ENCODE results near the gene GRIK5.
"Not testable (repeated sequence)": the region's sequence is repeated elsewhere in the genome, so short reads cannot be mapped to it uniquely, and the experiment has no call there.

Gene GRIK5

DNA sequence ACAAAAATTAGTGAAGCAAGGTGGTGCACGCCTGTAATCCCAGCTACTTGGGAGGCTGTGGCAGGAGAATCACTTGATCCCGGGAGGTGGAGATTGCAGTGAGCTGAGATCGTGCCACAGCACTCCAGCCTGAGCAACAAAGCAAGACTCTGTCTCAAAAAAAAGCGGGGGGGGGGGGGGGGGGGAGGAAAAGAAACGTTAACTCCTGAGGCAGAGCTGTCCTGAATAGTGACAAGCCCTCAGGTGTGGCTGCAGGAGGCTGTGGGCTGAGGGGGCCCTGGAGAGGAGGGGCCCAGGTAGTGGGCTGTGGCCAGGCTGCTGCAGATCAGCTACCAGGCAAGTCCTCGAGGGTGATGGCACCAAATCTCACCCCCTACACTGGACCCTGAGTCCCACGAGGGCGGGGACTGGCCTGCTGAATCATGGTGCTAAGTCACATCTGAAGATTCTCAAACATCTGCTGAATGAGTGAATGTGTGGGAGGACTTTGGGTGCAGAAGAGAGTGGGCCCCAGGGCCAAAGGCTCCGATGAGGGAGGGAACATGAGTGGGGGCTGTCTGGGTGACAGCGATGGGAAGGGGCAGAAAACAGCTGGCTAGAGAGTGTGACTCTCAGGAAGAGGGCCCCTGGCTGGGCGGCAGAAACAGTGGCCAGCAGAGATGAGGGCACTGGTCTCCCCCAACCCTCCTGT is 51.4 kb downstream of the GRIK5 start:
- Histone ChIP-seq H3K4me3 (no peak overlapping the region), H3K27ac (no peak overlapping the region)
- DNase-seq (ENCODE audit: low spot score), result no peak
- TF ChIP-seq, protein P1, sequence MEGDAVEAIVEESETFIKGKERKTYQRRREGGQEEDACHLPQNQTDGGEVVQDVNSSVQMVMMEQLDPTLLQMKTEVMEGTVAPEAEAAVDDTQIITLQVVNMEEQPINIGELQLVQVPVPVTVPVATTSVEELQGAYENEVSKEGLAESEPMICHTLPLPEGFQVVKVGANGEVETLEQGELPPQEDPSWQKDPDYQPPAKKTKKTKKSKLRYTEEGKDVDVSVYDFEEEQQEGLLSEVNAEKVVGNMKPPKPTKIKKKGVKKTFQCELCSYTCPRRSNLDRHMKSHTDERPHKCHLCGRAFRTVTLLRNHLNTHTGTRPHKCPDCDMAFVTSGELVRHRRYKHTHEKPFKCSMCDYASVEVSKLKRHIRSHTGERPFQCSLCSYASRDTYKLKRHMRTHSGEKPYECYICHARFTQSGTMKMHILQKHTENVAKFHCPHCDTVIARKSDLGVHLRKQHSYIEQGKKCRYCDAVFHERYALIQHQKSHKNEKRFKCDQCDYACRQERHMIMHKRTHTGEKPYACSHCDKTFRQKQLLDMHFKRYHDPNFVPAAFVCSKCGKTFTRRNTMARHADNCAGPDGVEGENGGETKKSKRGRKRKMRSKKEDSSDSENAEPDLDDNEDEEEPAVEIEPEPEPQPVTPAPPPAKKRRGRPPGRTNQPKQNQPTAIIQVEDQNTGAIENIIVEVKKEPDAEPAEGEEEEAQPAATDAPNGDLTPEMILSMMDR (IDR thresholded peaks at IDR 0.05), result no peak

DNA sequence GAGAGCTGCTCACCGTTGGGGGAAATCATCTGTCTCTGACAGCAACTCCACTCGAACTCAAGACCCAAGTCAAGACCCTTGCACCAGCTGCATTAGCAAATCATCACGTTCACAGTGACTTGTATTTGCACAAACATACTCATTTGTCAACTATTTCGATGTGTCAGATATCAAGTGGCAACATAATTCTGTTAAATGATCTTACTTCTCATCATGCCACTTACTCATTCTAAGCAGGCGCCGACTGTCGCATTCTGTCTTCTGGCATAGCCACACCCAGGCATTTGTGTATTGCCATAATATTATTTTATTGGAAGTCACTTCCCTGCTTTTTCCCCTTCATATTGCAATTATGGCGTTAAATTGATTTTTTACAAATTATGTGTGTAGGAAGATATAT is 53.0 kb downstream of the GRIK5 start:
- Histone ChIP-seq H3K4me3 (no peak overlapping the region), H3K27ac (no peak overlapping the region)
- TF ChIP-seq, protein P1 (IDR thresholded peaks at IDR 0.05), result no peak
- no peak for DNase-seq (ENCODE audit: low spot score)

DNA sequence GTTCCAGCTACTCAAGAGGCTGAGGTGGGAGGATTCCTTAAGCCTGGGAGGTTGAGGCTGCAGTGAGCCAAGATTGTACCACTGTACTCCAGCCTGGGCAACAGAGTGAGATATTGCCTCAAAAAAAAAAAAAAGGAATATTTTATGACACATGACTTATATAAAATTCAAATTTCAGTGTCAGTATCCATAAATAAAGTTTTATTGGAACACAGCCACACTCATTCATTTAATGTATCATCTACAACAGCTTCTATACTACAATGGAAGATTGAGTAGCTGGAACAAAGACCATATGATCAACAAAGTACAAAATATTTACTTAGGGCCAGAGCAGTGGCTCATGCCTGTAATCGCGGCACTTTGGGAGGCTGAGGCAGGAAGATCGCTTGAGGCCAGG is 57.3 kb downstream of the GRIK5 start:
- not testable (repeated sequence) for H3K4me3 ChIP-seq; DNase-seq (ENCODE audit: low spot score); H3K27ac ChIP-seq

DNA sequence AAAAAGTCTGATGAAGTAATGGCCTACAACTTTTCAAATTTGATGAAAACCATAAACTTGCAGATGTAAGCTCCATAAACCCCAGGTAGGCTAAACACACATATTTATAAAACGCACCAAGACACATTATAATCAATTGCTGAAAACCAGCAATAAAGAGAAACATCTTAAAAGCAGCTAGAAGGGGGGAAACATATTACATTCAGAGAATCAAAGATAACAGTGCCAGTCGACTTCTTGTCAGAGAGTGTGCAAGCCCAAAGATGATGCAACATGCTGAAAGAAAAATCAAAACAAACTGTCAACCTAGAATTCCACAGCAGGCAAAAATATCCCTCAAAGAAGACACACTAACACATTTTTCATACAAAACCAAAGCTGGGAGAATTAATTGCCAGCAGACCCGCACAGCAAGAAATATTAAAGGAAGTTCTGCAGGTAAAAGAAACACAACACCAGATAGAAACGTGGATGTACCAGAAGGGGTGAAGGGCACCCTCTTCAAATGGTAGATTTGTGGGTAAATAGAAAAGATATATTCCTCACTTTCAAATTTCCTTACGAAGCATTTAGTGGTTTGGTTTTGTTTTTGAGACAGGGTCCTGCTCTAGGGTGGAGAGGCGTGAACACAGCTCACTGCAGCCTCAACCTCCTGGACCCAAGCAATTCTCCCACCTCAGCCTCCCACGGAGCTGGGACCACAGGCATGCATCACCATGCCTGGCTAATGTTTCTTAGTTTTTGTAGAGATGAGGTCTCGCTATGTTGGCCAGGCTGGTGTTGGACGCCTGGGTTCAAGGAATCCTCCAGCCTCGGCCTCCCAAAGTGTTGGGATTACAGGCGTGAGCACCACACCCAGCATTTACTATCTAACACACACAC is 59.5 kb downstream of the GRIK5 start:
- TF ChIP-seq, protein P1 (IDR thresholded peaks at IDR 0.05), result no peak
- no peak for DNase-seq (ENCODE audit: low spot score)
- H3K27ac ChIP-seq, result no peak overlapping the region
- H3K4me3 ChIP-seq, result no peak overlapping the region

DNA sequence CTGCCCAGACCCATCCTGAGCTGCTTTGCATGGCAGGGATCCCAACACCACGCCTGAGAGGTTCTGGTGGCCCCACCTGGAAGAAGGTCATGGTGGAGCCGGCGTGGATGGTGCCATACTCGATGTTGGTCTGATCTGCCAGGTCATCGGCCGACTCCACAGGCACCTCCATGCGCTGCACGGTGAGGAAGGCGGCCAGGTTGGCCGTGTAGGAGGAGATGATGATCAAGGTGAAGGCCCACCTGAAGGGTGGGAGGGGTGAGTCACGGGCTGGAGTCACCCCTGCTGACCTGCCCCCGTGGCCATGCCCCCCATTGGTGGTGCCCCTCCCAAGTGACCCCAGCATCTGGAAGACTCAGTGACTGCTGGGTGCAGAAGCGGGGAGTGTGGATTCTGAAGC is 63.4 kb downstream of the GRIK5 start:
- H3K4me3 ChIP-seq, result no peak overlapping the region
- no peak for DNase-seq (ENCODE audit: low spot score)
- TF ChIP-seq, protein P1 (IDR thresholded peaks at IDR 0.05), result no peak
- no peak overlapping the region for H3K27ac ChIP-seq

DNA sequence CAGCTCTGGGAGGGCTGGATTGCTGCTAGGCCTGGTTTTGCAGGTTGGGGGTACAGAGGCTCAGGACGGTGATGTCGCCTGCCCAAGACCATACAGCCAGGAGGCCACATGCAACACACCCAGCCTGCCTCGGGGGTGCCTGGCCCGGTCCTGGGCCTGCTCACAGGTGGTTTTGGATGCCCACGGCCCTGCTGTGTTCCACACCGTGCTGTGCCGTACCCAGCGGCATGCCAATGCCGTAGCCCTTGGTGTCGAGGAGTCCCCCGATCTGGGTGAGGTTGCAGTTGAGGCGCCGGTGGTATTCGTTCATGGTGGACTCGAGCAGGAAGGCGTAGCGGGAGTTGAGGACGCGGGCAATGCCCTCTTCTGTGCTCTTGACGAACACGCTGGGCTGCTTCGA is 64.5 kb downstream of the GRIK5 start:
- no peak overlapping the region for H3K4me3 ChIP-seq
- no peak for DNase-seq (ENCODE audit: low spot score)
- H3K27ac ChIP-seq, result no peak overlapping the region
- TF ChIP-seq, protein P1 (IDR thresholded peaks at IDR 0.05), result no peak

DNA sequence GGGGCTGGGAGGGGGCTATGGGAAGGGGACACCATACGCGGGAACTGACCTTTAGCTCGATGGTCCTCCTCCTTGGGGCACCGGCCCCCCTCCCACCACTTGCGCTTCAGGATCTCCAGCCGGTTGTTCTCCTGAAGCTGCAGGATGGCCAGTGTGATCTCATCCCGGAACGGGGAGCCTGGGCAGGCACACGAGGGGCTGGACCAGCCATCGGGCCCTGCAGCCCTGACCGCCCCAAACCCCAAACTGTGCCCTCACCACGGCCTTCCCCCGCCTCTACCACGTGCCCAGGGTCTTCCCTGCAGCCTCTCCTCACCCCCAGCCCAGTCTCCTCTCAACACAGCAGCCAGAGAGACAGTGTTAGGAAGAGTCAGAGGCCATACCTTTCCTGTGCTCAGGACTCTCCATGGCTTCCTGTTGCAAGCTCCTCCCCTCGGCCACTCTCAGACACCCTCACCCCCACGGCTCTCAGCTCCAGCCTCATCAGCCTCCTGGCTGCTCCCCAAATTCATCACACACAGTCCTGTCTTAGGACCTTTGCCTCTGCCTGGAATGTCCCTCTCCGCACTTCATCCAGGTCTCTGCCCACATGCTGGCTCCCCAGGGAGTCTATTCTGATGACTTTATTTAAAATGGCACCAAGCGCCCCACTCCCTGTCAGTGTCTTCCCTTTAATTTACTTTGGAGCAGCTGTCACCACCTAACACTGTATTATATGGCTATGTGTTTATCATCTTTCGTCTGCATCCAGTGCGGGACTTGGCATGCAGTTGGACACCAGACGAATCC is 66.3 kb downstream of the GRIK5 start:
- no peak overlapping the region for H3K4me3 ChIP-seq
- TF ChIP-seq, protein P1 (IDR thresholded peaks at IDR 0.05), result no peak
- H3K27ac ChIP-seq, result no peak overlapping the region
- DNase-seq (ENCODE audit: low spot score), result peak; percentile 59
